HG02588 (cell line): Measurements from ENCODE around the gene ECE2.
A peak's percentile ranks its signal among the peaks of the same experiment; 100 is the strongest.
"Not testable (repeated sequence)": the region's sequence is repeated elsewhere in the genome, so short reads cannot be mapped to it uniquely, and the experiment has no call there.

Experiments
- ATAC-seq: cut with Tn5 transposase; IDR thresholded peaks from one replicate; pipeline ENCODE4 v1.9.1; 2021; ENCODE audit warnings: mild to moderate bottlenecking, moderate library complexity; ENCODE audit not compliant: unreplicated experiment

The ECE2 gene

GRCh38 chr3:184335291-184335660 lies 59.5 kb downstream of the ECE2 start:
- ATAC-seq = no peak

- ATAC-seq = peak; percentile 79
Observed at GRCh38 chr3:184335661-184336546, 60.1 kb downstream of the ECE2 start.

GRCh38 chr3:184336547-184337398 lies 61.0 kb downstream of the ECE2 start:
- ATAC-seq = no peak

DNA sequence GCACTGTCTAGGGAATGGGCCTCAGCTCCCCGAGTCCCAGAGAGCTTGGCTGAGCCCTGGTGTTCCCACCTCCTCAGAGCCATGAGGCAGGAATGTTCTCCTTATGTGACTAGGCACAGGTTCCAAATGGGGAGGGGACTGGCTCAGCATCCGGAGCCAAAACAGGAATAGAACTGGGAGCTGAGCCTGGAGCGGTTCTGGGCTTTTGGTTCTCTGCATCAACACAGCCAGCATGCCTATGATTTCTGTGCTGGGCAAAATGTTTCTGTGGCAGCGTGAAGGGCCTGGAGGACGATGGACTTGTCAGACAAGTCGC lies 61.5 kb downstream of the ECE2 start, which contains the start of gene FAM131A:
TSS of gene FAM131A (plus strand) at position 202 of the 316 bp plus-strand sequence. CDS start at position 233, 31 bp downstream.
- no peak for ATAC-seq

DNA sequence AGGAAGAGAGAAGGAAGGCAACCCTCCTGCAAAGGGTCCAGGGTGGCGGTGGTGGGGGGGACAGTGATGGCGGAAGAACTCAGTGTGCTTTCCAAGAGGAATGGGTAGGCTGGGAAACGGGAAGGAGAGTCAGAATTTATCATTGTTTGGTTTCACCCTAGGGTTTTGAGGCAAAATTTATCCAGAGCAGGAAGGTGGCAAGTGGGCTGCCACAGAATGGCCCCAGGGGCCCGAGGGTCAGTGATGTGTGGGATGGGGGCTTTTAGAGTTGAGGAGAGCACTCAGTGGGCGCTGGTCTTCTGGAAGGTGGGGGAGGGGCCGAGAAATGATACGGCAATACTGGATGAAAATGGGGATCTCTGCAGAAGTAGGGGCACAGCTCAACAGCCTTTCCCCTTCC lies 62.2 kb downstream of the ECE2 start:
- no peak for ATAC-seq

GRCh38 chr3:184338511-184338945 lies 62.7 kb downstream of the ECE2 start:
- no peak for ATAC-seq

- ATAC-seq = no peak
Observed at GRCh38 chr3:184339001-184339400, 63.2 kb downstream of the ECE2 start.

DNA sequence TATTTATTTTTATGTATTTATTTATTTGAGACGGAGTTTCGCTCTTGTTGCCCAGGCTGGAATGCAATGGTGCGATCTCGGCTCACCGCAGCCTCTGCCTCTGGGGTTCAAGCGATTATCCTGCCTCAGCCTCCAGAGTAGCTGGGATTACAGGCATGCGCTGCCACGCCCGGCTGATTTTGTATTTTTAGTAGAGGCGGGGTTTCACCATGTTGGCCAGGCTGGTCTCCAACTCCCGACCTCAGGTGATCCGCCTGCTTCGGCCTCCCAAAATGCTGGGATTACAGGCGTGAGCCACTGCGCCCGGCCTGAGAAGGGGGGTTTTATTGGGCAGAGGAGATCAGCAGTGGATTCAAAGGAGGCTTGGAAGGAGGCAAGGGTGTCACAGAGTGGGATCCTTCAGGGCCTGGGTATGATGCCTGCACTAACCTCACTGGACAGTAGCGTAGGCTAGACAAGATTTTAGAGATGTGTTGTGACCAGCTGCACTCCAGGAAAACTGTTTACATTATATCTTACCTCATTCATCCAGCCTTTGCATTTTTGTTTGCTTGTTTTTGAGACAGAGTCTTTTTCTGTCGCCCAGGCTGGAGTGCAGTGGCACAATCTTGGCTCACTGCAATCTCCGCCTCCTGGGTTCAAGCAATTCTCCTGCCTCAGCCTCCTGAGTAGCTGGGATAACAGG lies 63.8 kb downstream of the ECE2 start:
- ATAC-seq = not testable (repeated sequence)

DNA sequence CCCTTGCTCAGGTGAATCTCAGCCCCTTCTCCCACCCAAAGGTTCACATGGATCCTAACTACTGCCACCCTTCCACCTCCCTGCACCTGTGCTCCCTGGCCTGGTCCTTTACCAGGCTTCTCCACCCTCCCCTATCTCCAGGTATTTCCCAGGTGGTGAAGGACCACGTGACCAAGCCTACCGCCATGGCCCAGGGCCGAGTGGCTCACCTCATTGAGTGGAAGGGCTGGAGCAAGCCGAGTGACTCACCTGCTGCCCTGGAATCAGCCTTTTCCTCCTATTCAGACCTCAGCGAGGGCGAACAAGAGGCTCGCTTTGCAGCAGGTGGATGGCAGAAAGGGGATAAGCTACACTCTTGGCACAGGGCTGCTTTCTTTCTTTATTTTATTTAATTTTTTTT lies 66.1 kb downstream of the ECE2 start:
- no peak for ATAC-seq
